Gastrocnemius medialis (tissue), 4 donors: Measurements from ENCODE around the gene RFTN1. TPM values are rescaled to one million over a fixed set of nuclear protein-coding genes. Genes with fewer than 3 reads are reported as not detected.

ENCODE experiments used
- ATAC-seq, 2 donors: fragments of 150-250 bp; one replicate each; pipeline ENCODE4 v1.9.1; 2016
- DNase-seq, 2 donors: peaks; one replicate each; pipeline ENCODE4 v3.0.0-alpha.2; 2019
- H3K27ac ChIP-seq, 4 donors: fragments of 200-600 bp; sonication (generic); 1 replicate in 1 of 4; 2 replicates in 3 of 4; pipeline ENCODE4 v1.5.1; 2016 to 2018; ENCODE audit warnings: mild to moderate bottlenecking in 2 of 4, moderate library complexity in 1 of 4
- H3K27me3 ChIP-seq, 3 donors: fragments of 200-600 bp; sonication (generic) in 2 of 3; 1 replicate in 1 of 3; 2 replicates in 2 of 3; pipeline versions ENCODE4 v1.5.1 to v1.6.0; 2016 to 2019; ENCODE audit warnings: mild to moderate bottlenecking in 1 of 3, moderate library complexity in 1 of 3
- H3K36me3 ChIP-seq, 2 donors: fragments of 200-600 bp; sonication (generic) in 1 of 2; one replicate each; pipeline ENCODE4 v1.5.1; 2017 to 2018
- H3K4me1 ChIP-seq, 2 donors: fragments of 200-600 bp; sonication (generic) in 1 of 2; one replicate each; pipeline ENCODE4 v1.5.1; 2016 to 2017; ENCODE audit warnings: mild to moderate bottlenecking in 2 of 2
- H3K4me3 ChIP-seq, 4 donors: fragments of 200-600 bp; sonication (generic) in 3 of 4; 1 replicate in 1 of 4; 2 replicates in 3 of 4; pipeline ENCODE4 v1.5.1; 2016 to 2019; ENCODE audit warnings: mild to moderate bottlenecking in 2 of 4
- H3K9me3 ChIP-seq, 3 donors: fragments of 200-600 bp; sonication (generic) in 2 of 3; 1 replicate in 1 of 3; 2 replicates in 2 of 3; pipeline ENCODE4 v1.5.1; 2016 to 2019
- POLR2A ChIP-seq, 2 donors: fragments of 450-650 bp; IDR thresholded peaks; one replicate each; pipeline ENCODE4 v1.6.1; 2017; ENCODE audit warnings: antibody characterized with exemption in 2 of 2, mild to moderate bottlenecking in 2 of 2, moderate library complexity in 2 of 2
- in situ Hi-C, 4 donors: fragments of 200-750 bp; cut with MboI; loops; one replicate each; pipeline versions ENCODE4 v1.15.0 to v1.8.0; 2017; ENCODE audit warnings: low sequenced_read_pairs in 4 of 4
- intact Hi-C: fragments of 100-400 bp; cut with DNase I; formaldehyde crosslinking; loops from one replicate; pipeline ENCODE4 v1.15.1; 2023; ENCODE audit warnings: low total_unique reads
- total RNA-seq, 4 donors: library from RNA; depleted of rRNA; stranded (reverse); fragments of >200 nt; gene quantifications; one replicate each; pipeline versions ENCODE4 v1.1.0 to v1.2.3, GENCODE V29; 2016
- TF ChIP-seq, protein P1 (sequence below), 5 experiments: fragments of 450-650 bp in 3 of 5; fragments of 200-600 bp in 2 of 5; sonication (generic) in 2 of 5; IDR thresholded peaks in 4 of 5; conservative IDR thresholded peaks in 1 of 5; 1 replicate in 4 of 5; 2 replicates in 1 of 5; pipeline ENCODE4 v1.5.1; 2016 to 2019; ENCODE audit warnings: antibody characterized with exemption in 5 of 5, mild to moderate bottlenecking in 3 of 5, moderate library complexity in 3 of 5

RFTN1 gene
- 10 to 100 TPM; 10.7 to 22.8 (median 11.7) TPM for total RNA-seq

DNA sequence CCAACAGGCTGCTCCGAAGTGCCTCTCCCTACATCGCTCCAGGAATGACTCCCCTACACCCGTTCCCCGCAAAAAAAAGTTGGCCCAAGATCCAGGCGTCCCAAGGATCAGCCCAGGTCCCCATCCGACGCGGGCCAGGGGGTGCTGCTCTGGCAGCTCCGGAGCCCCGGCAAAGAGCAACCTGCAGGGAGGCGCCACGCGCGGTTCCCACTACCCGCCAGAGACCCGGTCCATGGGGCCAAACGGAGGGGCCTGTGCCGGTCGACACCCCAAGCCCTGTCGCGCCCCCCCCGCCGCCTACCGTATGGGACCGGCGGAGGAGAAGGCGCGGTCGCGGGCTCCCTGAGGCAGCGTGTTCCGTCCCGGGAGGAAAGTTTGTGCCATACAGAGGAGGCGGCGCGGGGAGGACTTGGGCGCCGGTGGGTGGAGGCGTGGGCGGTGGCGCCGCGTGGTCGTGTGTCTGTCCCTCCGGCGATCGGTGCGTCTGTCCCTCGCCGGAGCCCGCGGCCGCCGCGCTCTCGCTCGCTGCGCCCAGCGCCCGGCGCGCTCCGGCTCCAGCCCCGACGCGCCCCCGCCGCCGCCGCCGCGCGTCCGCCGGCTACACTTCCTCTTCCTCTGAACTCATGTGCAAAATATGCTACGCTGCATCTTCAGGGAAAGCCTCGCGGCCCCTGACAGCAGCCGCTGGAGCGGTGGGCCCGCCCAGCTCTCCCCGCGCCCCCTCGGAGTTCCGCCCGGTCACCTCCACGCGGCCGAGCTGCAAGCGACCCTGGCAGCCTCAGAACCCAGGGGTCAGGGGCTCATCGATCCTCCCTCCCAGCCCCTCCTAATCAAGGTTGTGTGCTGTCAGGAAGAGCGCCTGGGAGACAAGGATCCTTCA is at the start of gene RFTN1:
TSS of gene RFTN1 (minus strand) at position 559 of the 880 bp plus-strand sequence. CDS start 19,830 bp downstream, outside the sequence.
- ATAC-seq (peak; percentile 25 to 28), DNase-seq (no peak)
- Histone ChIP-seq H3K4me1 (peaks cover 33 to 46% of the 10 kb centered on the region in 2 donors), H3K27ac (peak within 1 kb of the TSS; percentile 75 to 86 (median 78)), H3K4me3 (peak within 1 kb of the TSS; percentile 73 to 83 (median 80)), H3K27me3 (no peaks in the 10 kb centered on the region), H3K9me3 (no peaks in the 10 kb centered on the region), H3K36me3 (no peaks in the 10 kb centered on the region)
- TF ChIP-seq POLR2A (IDR thresholded peaks at IDR 0.05) = peak in 1 of 2 donors; percentile 51
- TF ChIP-seq, protein P1, sequence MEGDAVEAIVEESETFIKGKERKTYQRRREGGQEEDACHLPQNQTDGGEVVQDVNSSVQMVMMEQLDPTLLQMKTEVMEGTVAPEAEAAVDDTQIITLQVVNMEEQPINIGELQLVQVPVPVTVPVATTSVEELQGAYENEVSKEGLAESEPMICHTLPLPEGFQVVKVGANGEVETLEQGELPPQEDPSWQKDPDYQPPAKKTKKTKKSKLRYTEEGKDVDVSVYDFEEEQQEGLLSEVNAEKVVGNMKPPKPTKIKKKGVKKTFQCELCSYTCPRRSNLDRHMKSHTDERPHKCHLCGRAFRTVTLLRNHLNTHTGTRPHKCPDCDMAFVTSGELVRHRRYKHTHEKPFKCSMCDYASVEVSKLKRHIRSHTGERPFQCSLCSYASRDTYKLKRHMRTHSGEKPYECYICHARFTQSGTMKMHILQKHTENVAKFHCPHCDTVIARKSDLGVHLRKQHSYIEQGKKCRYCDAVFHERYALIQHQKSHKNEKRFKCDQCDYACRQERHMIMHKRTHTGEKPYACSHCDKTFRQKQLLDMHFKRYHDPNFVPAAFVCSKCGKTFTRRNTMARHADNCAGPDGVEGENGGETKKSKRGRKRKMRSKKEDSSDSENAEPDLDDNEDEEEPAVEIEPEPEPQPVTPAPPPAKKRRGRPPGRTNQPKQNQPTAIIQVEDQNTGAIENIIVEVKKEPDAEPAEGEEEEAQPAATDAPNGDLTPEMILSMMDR (IDR thresholded peaks at IDR 0.05 in 4 of 5, conservative IDR thresholded peaks at IDR 0.05 in 1 of 5) = no peak
- intact Hi-C loops = loop anchor here (5.0 kb wide), 2 partner anchors 34 to 116 kb away; no protein-coding TSS in a partner anchor
- in situ Hi-C loops = no loop called here

GRCh38 chr3:16559653-16560365 is 46.3 kb upstream of the RFTN1 start:
- ATAC-seq (no peak), DNase-seq (no peak)
- intact Hi-C loops = loop anchor here (10.0 kb wide), 1 partner anchor 515 kb away; no protein-coding TSS in a partner anchor
- H3K9me3 ChIP-seq = peaks cover 0 to 10% (median 0%) of the 10 kb centered on the region in 3 donors
- H3K27me3 ChIP-seq = no peaks in the 10 kb centered on the region
- H3K36me3 ChIP-seq = no peaks in the 10 kb centered on the region
- H3K27ac ChIP-seq = no peak overlapping the region
- in situ Hi-C loops = loop anchor here in 1 of 4 donors (25.0 kb wide), 1 partner anchor 523 kb away; no protein-coding TSS in a partner anchor
- no peak for TF ChIP-seq POLR2A (IDR thresholded peaks at IDR 0.05)
- TF ChIP-seq, protein P1 (IDR thresholded peaks at IDR 0.05 in 4 of 5, conservative IDR thresholded peaks at IDR 0.05 in 1 of 5) = no peak
- H3K4me1 ChIP-seq = no peaks in the 10 kb centered on the region
- no peak overlapping the region for H3K4me3 ChIP-seq

DNA sequence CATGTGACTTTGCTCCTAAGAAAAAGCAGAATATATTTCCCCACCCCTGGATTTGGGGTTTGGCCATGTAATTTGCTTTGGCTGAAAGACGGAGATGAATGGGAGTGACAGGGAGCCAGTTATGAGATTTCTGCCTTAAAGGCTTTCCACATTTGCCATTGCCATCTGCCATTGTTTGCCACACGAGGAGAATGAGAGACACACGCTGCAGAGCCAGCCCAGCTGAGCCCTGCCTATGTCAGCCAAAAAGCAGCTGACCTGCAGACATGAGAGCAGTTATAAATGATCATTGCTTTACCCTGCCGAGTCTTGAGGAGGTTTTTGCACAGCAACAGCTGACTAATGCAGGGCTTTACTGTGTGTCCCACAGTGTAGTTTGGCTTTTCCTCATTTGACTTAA is 40.6 kb upstream of the RFTN1 start:
- Histone ChIP-seq H3K4me1 (peaks cover 0 to 10% of the 10 kb centered on the region in 2 donors), H3K27ac (no peak overlapping the region), H3K36me3 (no peaks in the 10 kb centered on the region), H3K4me3 (no peak overlapping the region), H3K9me3 (no peaks in the 10 kb centered on the region), H3K27me3 (no peaks in the 10 kb centered on the region)
- no peak for ATAC-seq
- no peak for DNase-seq
- in situ Hi-C loops = loop anchor here (5.0 to 25.0 kb wide), 2 partner anchors 267 to 517 kb away; no protein-coding TSS in a partner anchor
- intact Hi-C loops = loop anchor here (10.0 kb wide), 1 partner anchor 509 kb away; no protein-coding TSS in a partner anchor
- TF ChIP-seq, protein P1 (IDR thresholded peaks at IDR 0.05 in 4 of 5, conservative IDR thresholded peaks at IDR 0.05 in 1 of 5) = no peak
- no peak for TF ChIP-seq POLR2A (IDR thresholded peaks at IDR 0.05)

DNA sequence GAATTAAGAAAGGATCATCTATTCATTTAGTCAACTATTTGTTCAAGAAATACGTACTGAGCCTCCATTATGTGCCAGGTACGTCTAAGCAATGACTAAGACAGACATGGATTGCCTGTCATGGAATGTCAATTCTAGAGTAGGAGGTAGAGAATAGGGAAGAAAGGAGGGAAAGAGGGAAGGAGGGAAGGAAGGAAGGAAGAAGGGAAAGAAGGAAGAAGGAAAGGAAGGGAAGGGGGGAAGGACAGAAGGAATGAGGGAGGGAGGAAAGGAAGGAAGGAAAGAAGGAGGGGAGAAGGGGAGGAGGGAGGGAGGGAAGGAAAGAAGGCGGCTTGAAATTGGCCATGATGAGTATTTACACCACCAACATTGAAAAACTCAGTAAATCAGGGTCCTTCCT is 39.3 kb upstream of the RFTN1 start:
- intact Hi-C loops (loop anchor here (10.0 kb wide), 1 partner anchor 508 kb away; no protein-coding TSS in a partner anchor), in situ Hi-C loops (loop anchor here (5.0 to 25.0 kb wide), 2 partner anchors 265 to 515 kb away; no protein-coding TSS in a partner anchor)
- Histone ChIP-seq H3K27ac (no peak overlapping the region), H3K9me3 (no peaks in the 10 kb centered on the region), H3K36me3 (no peaks in the 10 kb centered on the region), H3K4me1 (peaks cover 0 to 10% of the 10 kb centered on the region in 2 donors), H3K4me3 (no peak overlapping the region), H3K27me3 (no peaks in the 10 kb centered on the region)
- ATAC-seq (no peak), DNase-seq (no peak)
- TF ChIP-seq, protein P1 (IDR thresholded peaks at IDR 0.05 in 4 of 5, conservative IDR thresholded peaks at IDR 0.05 in 1 of 5) = no peak
- no peak for TF ChIP-seq POLR2A (IDR thresholded peaks at IDR 0.05)
